ENCODE data around the gene DCTD.

GRCh38 chr4:182863501-182863900, 53.7 kb downstream of the DCTD start:
- TF ChIP-seq, protein P1, sequence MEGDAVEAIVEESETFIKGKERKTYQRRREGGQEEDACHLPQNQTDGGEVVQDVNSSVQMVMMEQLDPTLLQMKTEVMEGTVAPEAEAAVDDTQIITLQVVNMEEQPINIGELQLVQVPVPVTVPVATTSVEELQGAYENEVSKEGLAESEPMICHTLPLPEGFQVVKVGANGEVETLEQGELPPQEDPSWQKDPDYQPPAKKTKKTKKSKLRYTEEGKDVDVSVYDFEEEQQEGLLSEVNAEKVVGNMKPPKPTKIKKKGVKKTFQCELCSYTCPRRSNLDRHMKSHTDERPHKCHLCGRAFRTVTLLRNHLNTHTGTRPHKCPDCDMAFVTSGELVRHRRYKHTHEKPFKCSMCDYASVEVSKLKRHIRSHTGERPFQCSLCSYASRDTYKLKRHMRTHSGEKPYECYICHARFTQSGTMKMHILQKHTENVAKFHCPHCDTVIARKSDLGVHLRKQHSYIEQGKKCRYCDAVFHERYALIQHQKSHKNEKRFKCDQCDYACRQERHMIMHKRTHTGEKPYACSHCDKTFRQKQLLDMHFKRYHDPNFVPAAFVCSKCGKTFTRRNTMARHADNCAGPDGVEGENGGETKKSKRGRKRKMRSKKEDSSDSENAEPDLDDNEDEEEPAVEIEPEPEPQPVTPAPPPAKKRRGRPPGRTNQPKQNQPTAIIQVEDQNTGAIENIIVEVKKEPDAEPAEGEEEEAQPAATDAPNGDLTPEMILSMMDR (conservative IDR thresholded peaks at IDR 0.05; ENCODE audit: low read length) = no peak
- TF ChIP-seq EZH2phosphoT487 (IDR thresholded peaks at IDR 0.05; ENCODE audit: borderline replicate concordance) = no peak

Data from Loucy (cell line).